H1 (cell line): ENCODE results near the gene DIP2C.

Experiments
- CREB1 ChIP-seq: IDR thresholded peaks from 2 replicates; pipeline ENCODE4 v1.6.1; 2012; ENCODE audit warnings: inconsistent platforms
- EZH2 ChIP-seq: fragments of 200-600 bp; sonication (generic); IDR thresholded peaks from 2 replicates; pipeline ENCODE4 v1.7.1; 2012; ENCODE audit warnings: low read depth, mild to moderate bottlenecking, moderate library complexity, low read length, inconsistent platforms; ENCODE audit not compliant: severe bottlenecking
- GABPA ChIP-seq: IDR thresholded peaks from 2 replicates; pipeline ENCODE4 v1.6.1; 2011; ENCODE audit warnings: mild to moderate bottlenecking, low read length, moderate library complexity, borderline replicate concordance; ENCODE audit not compliant: insufficient read depth
- HDAC2 ChIP-seq, 2 experiments: fragments of 300-600 bp in 1 of 2; sonication (generic) in 1 of 2; IDR thresholded peaks; 2 replicates each; pipeline ENCODE4 v1.6.1; 2011 to 2012; ENCODE audit warnings: low read depth in 2 of 2, low read length in 2 of 2, mild to moderate bottlenecking in 2 of 2, moderate library complexity in 2 of 2, borderline replicate concordance in 1 of 2, inconsistent platforms in 1 of 2
- JUND ChIP-seq: IDR thresholded peaks from 2 replicates; pipeline ENCODE4 v1.6.1; 2011; ENCODE audit warnings: mild to moderate bottlenecking, improper control_type of control experiment, low read length
- PHF8 ChIP-seq: fragments of 200-600 bp; sonication (generic); conservative IDR thresholded peaks from 2 replicates; pipeline ENCODE4 v1.7.1; 2012; ENCODE audit warnings: low read depth, mild to moderate bottlenecking, inconsistent platforms, low read length, moderate library complexity
- POLR2AphosphoS5 ChIP-seq: IDR thresholded peaks from 2 replicates; pipeline ENCODE4 v1.6.1; 2011; ENCODE audit warnings: low read depth, low read length
- SAP30 ChIP-seq: fragments of 300-600 bp; sonication (generic); IDR thresholded peaks from 2 replicates; pipeline ENCODE4 v1.7.1; 2012; ENCODE audit warnings: low read length, moderate library complexity, mild to moderate bottlenecking, inconsistent platforms; ENCODE audit not compliant: insufficient read depth, insufficient replicate concordance
- SIX5 ChIP-seq: IDR thresholded peaks from 2 replicates; pipeline ENCODE4 v1.6.1; 2011; ENCODE audit warnings: mild to moderate bottlenecking, low read depth, low read length
- YY1 ChIP-seq: IDR thresholded peaks from 2 replicates; pipeline ENCODE4 v1.6.1; 2011; ENCODE audit warnings: low read depth, mild to moderate bottlenecking, low read length
- ZNF274 ChIP-seq: IDR thresholded peaks from 2 replicates; pipeline ENCODE4 v1.7.0; 2012; ENCODE audit warnings: low read length, borderline replicate concordance; ENCODE audit errors: extremely low read depth
- TF ChIP-seq, protein P1 (sequence below), 3 experiments: IDR thresholded peaks; 1 replicate in 2 of 3; 2 replicates in 1 of 3; pipeline versions ENCODE4 v1.5.1 to v1.6.1; 2011; ENCODE audit warnings: low read length in 3 of 3, mild to moderate bottlenecking in 3 of 3, inconsistent platforms in 2 of 3, low read depth in 1 of 3, moderate library complexity in 1 of 3; ENCODE audit not compliant: insufficient read depth in 1 of 3; ENCODE audit errors: control extremely low read depth in 1 of 3

DNA sequence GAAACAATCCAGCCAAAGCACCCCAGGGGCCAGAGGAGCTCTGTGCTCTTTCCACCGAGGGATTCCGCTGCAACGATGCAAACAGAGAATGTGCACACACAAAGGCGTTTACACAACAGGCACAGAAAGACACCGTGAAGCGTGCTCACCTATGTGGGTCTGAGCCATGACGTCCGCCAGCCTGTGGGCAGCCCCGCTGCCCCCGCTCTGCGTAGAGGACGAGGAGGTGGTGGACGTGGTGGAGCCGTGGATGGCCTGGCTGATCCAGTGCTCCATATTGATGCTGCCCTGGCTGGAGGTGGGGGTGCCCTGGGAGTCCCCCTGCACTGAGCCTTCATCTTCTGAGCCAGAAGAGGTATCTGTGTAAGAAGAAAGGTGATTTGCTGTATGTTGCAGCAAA lies 266.8 kb downstream of the DIP2C start:
- no peak for TF ChIP-seq YY1
- no peak for TF ChIP-seq HDAC2 (IDR thresholded peaks at IDR 0.05; ENCODE audit: borderline replicate concordance in 1 of 2, low read depth in 2 of 2, low read length in 2 of 2)
- TF ChIP-seq SAP30: no peak
- TF ChIP-seq JUND: no peak
- TF ChIP-seq, protein P1, sequence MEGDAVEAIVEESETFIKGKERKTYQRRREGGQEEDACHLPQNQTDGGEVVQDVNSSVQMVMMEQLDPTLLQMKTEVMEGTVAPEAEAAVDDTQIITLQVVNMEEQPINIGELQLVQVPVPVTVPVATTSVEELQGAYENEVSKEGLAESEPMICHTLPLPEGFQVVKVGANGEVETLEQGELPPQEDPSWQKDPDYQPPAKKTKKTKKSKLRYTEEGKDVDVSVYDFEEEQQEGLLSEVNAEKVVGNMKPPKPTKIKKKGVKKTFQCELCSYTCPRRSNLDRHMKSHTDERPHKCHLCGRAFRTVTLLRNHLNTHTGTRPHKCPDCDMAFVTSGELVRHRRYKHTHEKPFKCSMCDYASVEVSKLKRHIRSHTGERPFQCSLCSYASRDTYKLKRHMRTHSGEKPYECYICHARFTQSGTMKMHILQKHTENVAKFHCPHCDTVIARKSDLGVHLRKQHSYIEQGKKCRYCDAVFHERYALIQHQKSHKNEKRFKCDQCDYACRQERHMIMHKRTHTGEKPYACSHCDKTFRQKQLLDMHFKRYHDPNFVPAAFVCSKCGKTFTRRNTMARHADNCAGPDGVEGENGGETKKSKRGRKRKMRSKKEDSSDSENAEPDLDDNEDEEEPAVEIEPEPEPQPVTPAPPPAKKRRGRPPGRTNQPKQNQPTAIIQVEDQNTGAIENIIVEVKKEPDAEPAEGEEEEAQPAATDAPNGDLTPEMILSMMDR (IDR thresholded peaks at IDR 0.05; ENCODE audit: control extremely low read depth in 1 of 3, insufficient read depth in 1 of 3, low read depth in 1 of 3, low read length in 3 of 3): no peak
- TF ChIP-seq CREB1: no peak
- TF ChIP-seq POLR2AphosphoS5: no peak
- no peak for TF ChIP-seq EZH2
- TF ChIP-seq ZNF274: no peak
- TF ChIP-seq GABPA: no peak
- TF ChIP-seq PHF8: no peak
- TF ChIP-seq SIX5: no peak
